Astrocyte of the cerebellum (primary cell): Measurements from ENCODE around the gene SERPINF2.
A peak's percentile ranks its signal among the peaks of the same experiment; 100 is the strongest.
"Not testable (repeated sequence)": the region's sequence is repeated elsewhere in the genome, so short reads cannot be mapped to it uniquely, and the experiment has no call there.

Experiments
- DNase-seq: peaks from one replicate; pipeline ENCODE4 v3.0.0-alpha.2; 2011; ENCODE audit warnings: low read depth
- H3K4me3 ChIP-seq: 2 replicates; pipeline ENCODE4 v1.5.1; 2011; ENCODE audit warnings: mild to moderate bottlenecking, low read depth, low read length, moderate library complexity
- CTCF ChIP-seq: IDR thresholded peaks from 2 replicates; pipeline ENCODE4 v1.5.1; 2012; ENCODE audit warnings: low read length, low read depth, moderate library complexity, mild to moderate bottlenecking; ENCODE audit errors: missing control alignments
- in situ Hi-C: cut with HindIII; loops from 2 replicates; pipeline ENCODE4 v1.10.0; 2017; ENCODE audit warnings: low sequenced_read_pairs

SERPINF2 gene

GRCh38 chr17:1707107-1707506 is 35.6 kb upstream of the SERPINF2 start:
- no peak overlapping the region for H3K4me3 ChIP-seq
- TF ChIP-seq CTCF: no peak
- no peak for DNase-seq

GRCh38 chr17:1708791-1709346 is 33.8 kb upstream of the SERPINF2 start:
- H3K4me3 ChIP-seq, in situ Hi-C loops, DNase-seq: not testable (repeated sequence)

More at GRCh38 chr17:1707107-1707506, 35.6 kb upstream of the SERPINF2 start:
- in situ Hi-C loops: no loop called here

- peak overlapping the region; percentile 64 for H3K4me3 ChIP-seq
- in situ Hi-C loops: no loop called here
- no peak for DNase-seq
- TF ChIP-seq CTCF: no peak
Measured at GRCh38 chr17:1709403-1709951, 33.2 kb upstream of the SERPINF2 start.

- no peak for TF ChIP-seq CTCF
- H3K4me3 ChIP-seq: peak within 1 kb of the TSS; percentile 64
- in situ Hi-C loops: loop anchor here (10.0 kb wide), 1 partner anchor 55 kb away; the partner anchor contains the start of gene SERPINF1
- no peak for DNase-seq
Measured at GRCh38 chr17:1709971-1710806, 32.5 kb upstream of the SERPINF2 start, which contains the start of gene TLCD2. TSS of gene TLCD2 (minus strand) at chr17:1710377. CDS start at chr17:1710242, 135 bp downstream.

GRCh38 chr17:1710807-1711553 is 31.7 kb upstream of the SERPINF2 start:
- no peak for DNase-seq
- H3K4me3 ChIP-seq: peak overlapping the region; percentile 64
- in situ Hi-C loops: loop anchor here (10.0 kb wide), 1 partner anchor 54 kb away; the partner anchor contains the start of gene SERPINF1
- TF ChIP-seq CTCF: no peak

- in situ Hi-C loops: loop anchor here (10.0 kb wide), 1 partner anchor 53 kb away; the partner anchor contains the start of gene SERPINF1
- no peak for TF ChIP-seq CTCF
- no peak for DNase-seq
- H3K4me3 ChIP-seq: no peak overlapping the region
Measured at GRCh38 chr17:1711804-1712203, 30.9 kb upstream of the SERPINF2 start.
